Measurements from ENCODE around the gene TP53BP2.
"Not testable (repeated sequence)": the region's sequence is repeated elsewhere in the genome, so short reads cannot be mapped to it uniquely, and the experiment has no call there.

Gene TP53BP2

GRCh38 chr1:223845810-223846682 lies at the start of gene TP53BP2:
TSS of gene TP53BP2 (minus strand) at chr1:223845947. CDS start at chr1:223845680, 267 bp downstream.
- no peak for FAIRE-seq

GRCh38 chr1:223890494-223890893 lies 44.7 kb upstream of the TP53BP2 start:
- FAIRE-seq: not testable (repeated sequence)

GRCh38 chr1:223889319-223889718 lies 43.6 kb upstream of the TP53BP2 start:
- not testable (repeated sequence) for FAIRE-seq

- FAIRE-seq: no peak
Observed at GRCh38 chr1:223887747-223888418, 42.1 kb upstream of the TP53BP2 start.

GRCh38 chr1:223886516-223886921 lies 40.8 kb upstream of the TP53BP2 start:
- FAIRE-seq: no peak

- no peak for FAIRE-seq
Observed at GRCh38 chr1:223885614-223886013, 39.9 kb upstream of the TP53BP2 start.

- FAIRE-seq: no peak
Observed at GRCh38 chr1:223878598-223879325, 33.0 kb upstream of the TP53BP2 start.

- FAIRE-seq: no peak
Observed at GRCh38 chr1:223877804-223878203, 32.1 kb upstream of the TP53BP2 start.

GRCh38 chr1:223876590-223876989 lies 30.8 kb upstream of the TP53BP2 start:
- FAIRE-seq: no peak

GRCh38 chr1:223873044-223873443 lies 27.3 kb upstream of the TP53BP2 start:
- FAIRE-seq: no peak

- FAIRE-seq: no peak
Observed at GRCh38 chr1:223872308-223872901, 26.7 kb upstream of the TP53BP2 start.

- FAIRE-seq: no peak
Observed at GRCh38 chr1:223870617-223871574, 25.1 kb upstream of the TP53BP2 start.

GRCh38 chr1:223864599-223865368 lies 19.0 kb upstream of the TP53BP2 start:
- not testable (repeated sequence) for FAIRE-seq

GRCh38 chr1:223864084-223864483 lies 18.3 kb upstream of the TP53BP2 start:
- FAIRE-seq: no peak

- FAIRE-seq: no peak
Observed at GRCh38 chr1:223861904-223862303, 16.2 kb upstream of the TP53BP2 start.

- no peak for FAIRE-seq
Observed at GRCh38 chr1:223860051-223860622, 14.4 kb upstream of the TP53BP2 start.

GRCh38 chr1:223859058-223859457 lies 13.3 kb upstream of the TP53BP2 start:
- FAIRE-seq: no peak

- no peak for FAIRE-seq
Observed at GRCh38 chr1:223856386-223856785, 10.6 kb upstream of the TP53BP2 start.

- no peak for FAIRE-seq
Observed at GRCh38 chr1:223853748-223854147, 8.0 kb upstream of the TP53BP2 start.

- FAIRE-seq: no peak
Observed at GRCh38 chr1:223853275-223853674, 7.5 kb upstream of the TP53BP2 start.

- FAIRE-seq: no peak
Observed at GRCh38 chr1:223852337-223852736, 6.6 kb upstream of the TP53BP2 start.

Data from A204.1 (cell line).